NCI-H510A (cell line): ENCODE results near the gene VAC14.

Source experiments
- DNase-seq: peaks from one replicate; lab custom pipeline; 2025; lab: John Stamatoyannopoulos, UW

Gene VAC14

DNA sequence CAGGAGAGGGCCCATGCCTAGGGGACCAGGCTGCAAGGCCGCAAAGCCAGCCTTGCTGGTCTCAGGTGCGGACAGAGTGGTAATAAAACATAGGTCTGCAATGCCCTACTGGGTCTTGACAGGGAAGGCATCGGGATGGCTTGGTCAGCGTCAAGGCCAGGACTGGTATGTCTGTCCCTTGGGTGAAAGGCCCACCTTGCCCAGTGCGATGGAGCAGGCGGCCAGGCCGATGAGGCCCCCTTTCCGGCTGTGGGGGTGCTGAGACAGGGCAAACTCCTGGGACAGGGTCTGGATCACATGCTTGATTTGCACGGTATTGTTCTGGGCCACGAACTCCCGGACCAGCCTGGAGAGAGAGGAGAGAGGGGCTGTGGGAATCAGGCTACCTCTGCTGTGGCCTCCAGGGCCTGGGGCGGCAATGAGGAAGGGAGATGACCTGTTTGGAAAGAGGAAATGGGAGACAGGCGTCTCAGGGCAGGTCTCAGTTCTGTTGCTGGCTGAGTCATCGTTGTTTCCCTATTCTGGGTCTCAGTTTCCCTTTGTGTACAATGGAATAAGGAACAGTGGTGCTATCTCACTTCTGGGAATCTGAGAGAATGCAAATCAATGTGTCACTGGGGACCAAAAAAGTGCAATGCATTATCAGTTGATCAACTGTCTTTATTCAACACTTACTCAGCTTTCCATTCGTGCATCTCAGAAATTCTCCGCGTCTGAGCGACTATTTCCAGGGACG is 14.8 kb downstream of the VAC14 start:
- no peak for DNase-seq

- no peak for DNase-seq
These were observed 16.0 kb downstream of the VAC14 start for GRCh38 chr16:70784692-70785555.

DNA sequence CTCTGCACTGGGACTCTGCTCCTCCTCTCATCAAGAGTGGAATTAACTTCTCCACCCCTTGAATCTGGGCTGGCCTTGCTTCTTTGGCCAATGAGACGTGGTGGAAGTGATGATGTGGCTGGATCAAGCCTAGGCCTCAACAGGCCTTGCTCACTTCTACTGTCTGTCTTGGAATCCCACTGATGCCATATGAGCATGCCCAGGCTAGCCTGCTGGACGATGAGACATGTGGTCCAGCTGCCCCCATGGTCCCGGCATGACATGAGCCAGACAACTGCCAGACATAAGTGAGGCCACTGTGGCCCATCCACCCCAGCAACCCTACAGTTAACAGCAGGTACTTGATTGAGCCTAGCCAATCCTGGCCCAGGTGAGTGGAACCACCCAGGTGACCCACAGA is 18.7 kb downstream of the VAC14 start:
- no peak for DNase-seq

GRCh38 chr16:70781800-70782199 is 19.2 kb downstream of the VAC14 start:
- no peak for DNase-seq

GRCh38 chr16:70780546-70780945 is 20.4 kb downstream of the VAC14 start:
- no peak for DNase-seq

DNA sequence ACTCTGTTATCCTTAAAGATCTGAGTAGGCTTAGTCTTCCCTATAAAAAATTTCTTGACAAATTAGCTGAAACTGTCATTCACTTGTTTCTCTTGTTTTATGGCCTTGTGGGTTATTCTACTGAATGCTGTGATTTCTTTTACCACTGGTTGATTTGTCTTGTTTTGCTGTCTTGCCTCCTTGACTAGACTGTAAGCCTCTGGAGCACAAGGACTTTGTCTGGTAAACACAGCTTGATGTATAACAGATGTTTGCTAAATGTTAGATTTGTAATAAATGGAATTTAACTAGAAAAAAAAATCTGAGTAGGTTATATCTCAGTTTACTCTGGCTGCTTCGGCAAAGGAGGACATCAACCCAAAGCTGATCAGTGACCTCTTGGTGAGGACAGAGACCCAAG is 21.6 kb downstream of the VAC14 start:
- DNase-seq: no peak

GRCh38 chr16:70778901-70779309 is 22.1 kb downstream of the VAC14 start:
- DNase-seq: peak; percentile 66

DNA sequence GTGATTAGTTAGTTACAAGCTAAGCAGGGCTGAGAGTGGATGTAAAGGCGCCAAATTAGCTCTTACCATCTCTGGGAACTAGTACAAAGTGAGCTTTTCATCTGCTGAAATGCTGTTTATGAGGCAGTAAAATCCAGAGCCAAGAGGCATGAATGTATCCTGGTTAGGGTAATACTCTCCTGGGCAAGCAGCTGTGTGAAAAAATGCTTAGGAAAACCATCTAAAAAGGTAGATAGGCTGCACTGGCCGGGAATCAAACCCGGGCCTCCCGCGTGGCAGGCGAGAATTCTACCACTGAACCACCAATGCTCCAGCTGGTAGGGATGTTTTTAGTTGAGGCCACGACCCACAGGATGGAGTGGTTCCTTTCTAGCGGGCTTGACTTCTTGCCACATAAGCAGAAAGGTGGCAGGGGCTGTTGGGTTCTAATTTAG is 23.0 kb downstream of the VAC14 start:
- no peak for DNase-seq

GRCh38 chr16:70777496-70777895 is 23.5 kb downstream of the VAC14 start:
- no peak for DNase-seq

- no peak for DNase-seq
These were observed 25.6 kb downstream of the VAC14 start for GRCh38 chr16:70775399-70775798.

DNA sequence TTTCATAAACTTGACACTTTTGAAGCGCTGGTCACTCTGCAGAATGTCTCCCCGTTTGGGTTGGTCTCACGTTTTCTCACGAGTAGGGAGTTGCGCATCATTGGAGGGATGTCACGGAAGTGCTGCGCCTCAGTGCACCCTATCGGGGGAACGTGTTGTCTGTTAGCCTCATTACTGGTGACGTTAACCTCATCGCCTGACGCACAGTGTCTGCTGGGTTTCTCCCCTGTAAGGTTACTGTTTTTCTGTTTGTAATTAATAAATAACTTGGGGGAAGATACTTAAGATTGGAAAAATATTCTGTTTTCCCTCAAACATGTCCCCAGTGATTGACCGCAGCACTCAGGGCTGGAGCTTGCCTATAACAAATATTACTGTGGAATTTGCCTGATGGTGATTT is 26.7 kb downstream of the VAC14 start:
- no peak for DNase-seq

- no peak for DNase-seq
These were observed 28.5 kb downstream of the VAC14 start for GRCh38 chr16:70772493-70772892.

GRCh38 chr16:70770626-70771552 is 30.1 kb downstream of the VAC14 start:
- no peak for DNase-seq

GRCh38 chr16:70770291-70770625 is 30.7 kb downstream of the VAC14 start:
- no peak for DNase-seq

DNA sequence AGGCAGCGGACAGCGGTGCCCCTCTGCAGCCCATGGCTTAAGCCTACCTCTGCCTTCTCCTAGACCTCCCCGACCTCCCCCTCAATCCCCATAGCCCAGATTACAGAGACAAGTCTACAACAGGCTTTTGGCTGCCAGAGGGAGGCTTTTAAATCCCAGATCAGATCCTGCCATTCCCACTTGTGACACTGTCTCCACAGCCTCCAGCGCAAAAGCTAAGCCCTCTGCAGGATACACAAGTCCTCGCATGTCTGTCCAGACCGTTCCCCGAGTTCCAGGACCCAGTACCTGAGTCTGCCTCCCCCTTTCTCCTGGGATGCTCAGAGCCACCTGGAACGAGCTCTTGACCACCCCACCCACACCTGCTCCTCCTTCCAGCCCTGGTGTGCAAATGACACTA is 31.2 kb downstream of the VAC14 start:
- DNase-seq: no peak

DNA sequence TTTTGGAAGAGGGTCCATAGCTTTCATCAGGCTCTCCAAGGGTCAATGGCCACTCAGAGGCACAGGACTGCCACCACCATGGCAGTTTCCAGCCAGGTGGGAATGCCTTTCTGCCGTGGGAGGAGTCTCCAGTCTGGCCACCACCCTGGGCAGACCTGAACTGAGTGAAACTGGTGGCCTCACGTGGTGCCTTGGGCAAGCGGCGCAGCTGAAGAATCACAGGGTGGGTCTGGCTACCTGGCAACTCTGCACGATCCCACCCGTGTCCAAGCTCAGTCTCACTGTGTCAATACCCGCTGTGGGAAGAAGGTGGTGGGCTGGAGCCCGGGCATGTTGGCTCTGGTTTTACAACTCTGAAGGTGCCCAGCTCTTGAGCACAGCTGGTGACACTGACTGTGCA is 31.8 kb downstream of the VAC14 start:
- no peak for DNase-seq

- DNase-seq: no peak
These were observed 32.8 kb downstream of the VAC14 start for GRCh38 chr16:70768203-70768580.

GRCh38 chr16:70767377-70768202 is 33.4 kb downstream of the VAC14 start:
- DNase-seq: no peak

- no peak for DNase-seq
These were observed 34.3 kb downstream of the VAC14 start for GRCh38 chr16:70766658-70767057.

- DNase-seq: no peak
These were observed 34.8 kb downstream of the VAC14 start for GRCh38 chr16:70766176-70766575.

GRCh38 chr16:70765491-70765890 is 35.5 kb downstream of the VAC14 start:
- no peak for DNase-seq

DNA sequence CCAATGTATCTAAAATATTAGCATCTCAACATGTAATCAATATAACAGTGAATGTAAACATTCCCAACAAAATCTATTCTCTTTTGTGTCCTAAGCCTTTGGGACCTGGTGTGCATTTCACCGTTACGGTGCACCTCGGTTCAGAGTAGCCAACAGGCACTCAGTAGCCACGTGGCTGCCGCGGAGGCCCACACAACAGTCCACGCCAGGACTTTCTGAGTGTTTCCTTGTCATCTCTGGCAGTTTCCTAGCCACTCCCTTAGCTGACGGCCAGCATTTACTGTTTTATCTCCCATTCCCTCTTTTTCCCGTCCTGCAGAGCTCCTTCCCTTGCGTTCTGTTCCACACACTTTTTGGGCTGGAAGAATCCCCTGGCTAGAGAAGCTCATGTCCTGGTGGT is 36.3 kb downstream of the VAC14 start:
- no peak for DNase-seq
